OCI-LY1 (cell line): Measurements from ENCODE around the gene PCP4.
A peak's percentile ranks its signal among the peaks of the same experiment; 100 is the strongest.

Experiments
- EZH2 ChIP-seq: fragments of 200-600 bp; sonication (generic), shearing (Covaris generic); IDR thresholded peaks from 2 replicates; pipeline ENCODE4 v1.8.0; 2017; ENCODE audit warnings: borderline replicate concordance, mixed run types, mild to moderate bottlenecking, antibody characterized with exemption, low read length, moderate library complexity, mixed read lengths
- TF ChIP-seq, protein P1 (sequence below): fragments of 200-600 bp; sonication (generic), shearing (Covaris generic); IDR thresholded peaks from 2 replicates; pipeline ENCODE4 v1.5.1; 2017; ENCODE audit warnings: mild to moderate bottlenecking, antibody characterized with exemption, low read length, moderate library complexity, mixed read lengths

DNA sequence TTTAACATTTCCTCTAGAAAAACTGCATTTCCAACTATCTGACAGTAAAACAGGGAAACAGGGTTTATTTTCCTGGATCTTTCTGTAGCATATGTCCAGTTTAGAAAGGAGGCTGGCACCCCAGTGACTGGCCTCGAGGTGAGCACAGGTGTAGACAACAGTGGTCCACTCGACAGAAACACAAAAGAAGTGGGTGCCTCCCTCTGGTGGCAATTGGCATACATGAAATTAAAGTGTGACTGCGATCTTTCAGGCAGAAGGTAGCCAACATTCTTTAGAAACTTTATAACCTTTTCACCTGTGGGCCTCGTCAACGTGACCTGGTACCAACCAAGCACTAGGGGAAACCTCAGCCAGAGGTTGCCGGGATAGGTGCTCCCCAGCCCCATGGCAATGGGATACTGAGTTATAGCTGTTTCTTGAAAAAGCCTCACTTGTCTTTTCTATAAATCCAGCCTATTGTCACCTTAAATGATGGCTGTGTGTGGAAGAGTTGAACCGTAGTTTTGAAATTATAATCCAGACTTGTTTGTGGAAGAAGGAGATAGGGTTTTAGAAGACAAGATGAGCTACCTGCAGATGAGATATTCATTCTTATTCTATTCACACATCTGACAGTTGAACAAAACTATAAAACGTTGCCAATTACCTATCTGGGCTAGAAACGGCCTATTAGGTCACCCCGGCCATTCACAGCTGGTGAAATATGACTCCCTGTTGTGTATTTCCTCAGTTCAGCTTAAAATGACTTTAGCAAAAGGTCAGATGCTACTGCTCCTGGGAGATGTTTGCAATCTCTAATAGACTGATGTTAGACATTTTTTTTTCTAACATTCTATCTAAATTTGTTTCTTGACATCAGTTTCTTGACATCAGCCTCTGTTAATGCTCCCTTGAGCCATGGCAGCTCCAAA, 44.3 kb downstream of the PCP4 start:
- TF ChIP-seq, protein P1, sequence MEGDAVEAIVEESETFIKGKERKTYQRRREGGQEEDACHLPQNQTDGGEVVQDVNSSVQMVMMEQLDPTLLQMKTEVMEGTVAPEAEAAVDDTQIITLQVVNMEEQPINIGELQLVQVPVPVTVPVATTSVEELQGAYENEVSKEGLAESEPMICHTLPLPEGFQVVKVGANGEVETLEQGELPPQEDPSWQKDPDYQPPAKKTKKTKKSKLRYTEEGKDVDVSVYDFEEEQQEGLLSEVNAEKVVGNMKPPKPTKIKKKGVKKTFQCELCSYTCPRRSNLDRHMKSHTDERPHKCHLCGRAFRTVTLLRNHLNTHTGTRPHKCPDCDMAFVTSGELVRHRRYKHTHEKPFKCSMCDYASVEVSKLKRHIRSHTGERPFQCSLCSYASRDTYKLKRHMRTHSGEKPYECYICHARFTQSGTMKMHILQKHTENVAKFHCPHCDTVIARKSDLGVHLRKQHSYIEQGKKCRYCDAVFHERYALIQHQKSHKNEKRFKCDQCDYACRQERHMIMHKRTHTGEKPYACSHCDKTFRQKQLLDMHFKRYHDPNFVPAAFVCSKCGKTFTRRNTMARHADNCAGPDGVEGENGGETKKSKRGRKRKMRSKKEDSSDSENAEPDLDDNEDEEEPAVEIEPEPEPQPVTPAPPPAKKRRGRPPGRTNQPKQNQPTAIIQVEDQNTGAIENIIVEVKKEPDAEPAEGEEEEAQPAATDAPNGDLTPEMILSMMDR: peak; percentile 44
- TF ChIP-seq EZH2: no peak
